CD4-positive, alpha-beta T cell treated with Interleukin-1 beta for 1 hour (primary cell): Measurements from ENCODE around the gene BRD3OS.
"Not testable (repeated sequence)": the region's sequence is repeated elsewhere in the genome, so short reads cannot be mapped to it uniquely, and the experiment has no call there.

Experiments
- DNase-seq, 2 donors: peaks; one replicate each; pipeline ENCODE4 v3.0.0-alpha.2; 2020 to 2022

BRD3OS gene, protein sequence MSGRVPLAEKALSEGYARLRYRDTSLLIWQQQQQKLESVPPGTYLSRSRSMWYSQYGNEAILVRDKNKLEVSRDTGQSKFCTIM

DNA sequence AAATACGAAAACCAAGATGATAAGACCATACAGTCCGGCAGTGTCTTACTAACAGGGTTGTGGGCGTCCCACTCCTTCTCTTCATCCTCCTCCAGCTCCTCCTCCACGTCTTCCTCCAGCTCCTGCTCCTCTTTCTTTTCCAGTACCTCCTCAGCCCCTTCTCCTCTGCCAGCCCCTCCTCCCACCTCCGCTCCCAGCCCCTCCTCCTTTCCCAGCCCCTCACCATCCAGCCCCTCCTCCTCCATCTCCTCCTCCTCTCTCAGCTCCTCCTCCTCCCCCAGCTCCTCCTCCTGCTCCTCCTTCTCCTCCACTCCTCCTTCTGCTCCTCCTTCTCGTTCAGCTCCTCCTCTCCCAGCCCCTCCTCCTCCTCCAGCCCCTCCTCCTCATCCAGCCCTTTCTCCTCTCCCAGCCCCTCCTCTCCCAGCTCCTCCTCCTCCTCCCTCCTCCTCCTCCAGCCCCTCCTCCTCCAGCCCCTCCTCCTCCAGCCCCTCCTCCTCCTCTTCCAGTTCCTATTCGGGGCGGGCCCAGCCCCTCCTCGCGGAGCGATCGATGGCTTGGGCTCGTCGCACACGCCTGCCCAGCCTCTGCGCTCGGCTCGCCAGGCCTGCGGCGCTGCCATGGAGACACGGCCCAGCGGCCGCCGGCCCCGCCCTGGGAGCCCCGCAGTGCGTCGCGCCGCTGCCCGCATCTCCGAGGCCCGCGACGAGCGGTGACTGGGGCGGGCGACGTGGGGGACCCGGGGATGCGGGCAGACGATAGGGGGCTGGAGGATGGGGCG is at the start of gene BRD3OS:
Gene BRD3OS, plus strand, starts transcription at position 654 of the 778 bp plus-strand sequence. CDS start 1,267 bp downstream, outside the sequence.
- DNase-seq: peak; percentile 94 to 97

DNA sequence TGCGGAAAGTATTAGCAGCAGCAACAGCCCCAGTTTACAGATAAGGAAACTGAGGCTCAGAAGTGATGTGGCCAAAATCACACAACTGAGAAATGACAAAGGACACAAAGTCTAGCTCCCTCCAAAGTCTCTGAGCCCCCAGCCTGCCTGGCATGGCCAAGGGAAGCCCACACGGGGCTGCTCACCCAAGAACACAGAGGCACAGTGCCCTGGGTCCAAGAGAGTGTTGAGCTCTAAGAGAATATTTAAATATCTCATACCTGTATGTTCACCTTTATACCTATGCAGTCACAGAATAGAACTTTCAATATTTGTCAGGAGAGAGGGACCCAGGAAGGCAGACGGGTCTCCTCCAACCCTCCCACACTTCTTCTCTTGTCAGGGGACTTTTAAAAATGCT is 49.8 kb upstream of the BRD3OS start:
- DNase-seq: no peak

DNA sequence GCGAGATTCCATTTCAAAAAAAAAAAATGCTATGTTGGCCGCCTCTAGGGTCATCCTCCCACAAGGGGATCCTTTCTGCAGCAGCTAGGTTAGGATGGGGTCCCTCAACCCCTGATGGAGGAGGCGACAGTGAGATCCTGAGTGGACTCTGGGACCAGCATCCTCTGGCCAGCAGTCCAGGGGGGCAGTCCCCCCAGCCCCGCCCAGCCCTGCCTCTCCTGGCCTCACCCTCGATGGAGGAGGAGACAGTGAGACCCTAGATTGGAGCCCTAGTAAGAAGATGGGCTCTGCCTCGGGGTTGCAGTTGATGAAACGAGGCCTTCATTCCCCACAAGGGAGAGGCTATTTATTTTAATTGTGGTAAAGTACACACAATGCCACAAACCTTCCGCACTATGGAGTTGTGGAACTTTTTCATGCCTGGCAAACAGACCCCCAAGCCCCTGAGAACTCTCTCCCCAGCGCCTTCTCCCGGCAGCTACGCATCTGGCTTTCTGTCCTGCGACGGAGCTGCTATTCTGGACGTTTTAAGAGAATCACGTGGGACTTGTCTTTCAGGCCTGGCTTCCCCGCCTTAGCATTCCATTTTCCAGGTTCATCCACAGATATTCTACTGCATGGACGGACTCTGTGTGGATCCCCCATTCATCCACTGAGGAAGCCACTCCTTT is 49.0 kb upstream of the BRD3OS start:
- DNase-seq: no peak

DNA sequence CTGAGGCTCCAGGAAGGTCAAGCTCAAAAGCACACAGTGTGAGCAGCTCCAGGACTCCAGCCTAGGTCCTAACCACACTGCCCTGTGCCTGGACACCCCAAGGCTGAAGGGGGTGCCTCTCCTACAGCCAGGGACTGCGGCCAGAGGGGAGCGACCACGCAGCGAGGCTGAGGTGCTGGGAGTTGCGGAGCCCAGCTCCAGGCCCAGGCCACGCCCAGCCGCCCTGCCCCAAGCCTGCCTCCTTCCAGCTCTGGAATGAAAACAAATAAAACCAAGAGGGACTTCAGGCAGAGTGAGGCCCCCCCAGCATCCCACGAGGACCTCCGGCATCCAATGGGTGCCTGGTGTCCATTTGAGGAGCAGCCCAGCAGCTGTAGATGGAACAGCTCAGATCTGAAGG is 48.4 kb upstream of the BRD3OS start:
- no peak for DNase-seq

DNA sequence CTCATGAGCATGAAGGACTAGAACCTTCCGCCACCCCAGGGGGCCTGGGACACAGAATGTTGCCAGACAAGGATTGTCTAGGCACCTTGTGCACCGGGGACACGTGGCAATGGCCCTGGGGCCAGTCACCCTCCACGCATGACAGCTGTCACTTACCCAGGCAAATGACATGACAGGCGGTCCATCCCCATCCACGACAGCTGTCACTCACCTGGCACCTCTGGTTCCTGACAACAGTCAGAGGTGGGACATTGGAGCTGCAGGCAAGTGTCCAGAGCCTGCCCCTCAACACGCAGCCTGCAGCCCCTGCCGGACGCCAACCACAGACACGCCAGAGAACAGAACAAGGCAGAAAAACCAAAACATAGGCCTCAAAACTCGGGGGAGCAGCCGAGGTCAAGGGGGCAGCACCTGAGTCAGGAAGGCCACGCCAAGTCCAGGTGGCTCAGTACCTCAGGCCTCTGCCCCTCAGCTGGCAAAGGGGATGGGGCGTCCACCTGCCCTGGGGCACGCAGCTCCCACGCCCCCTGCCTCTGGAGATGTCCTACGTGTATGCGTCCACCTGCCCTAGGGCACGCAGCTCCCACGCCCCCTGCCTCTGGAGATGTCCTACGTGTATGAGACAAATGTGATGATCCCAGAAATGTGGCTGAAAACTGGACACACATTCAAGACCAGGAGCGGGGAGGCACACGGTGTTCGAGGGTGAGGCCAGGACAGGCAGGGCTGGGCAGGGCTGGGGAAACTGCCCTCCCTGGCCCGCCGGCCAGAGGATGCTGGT is 47.7 kb upstream of the BRD3OS start:
- no peak for DNase-seq

DNA sequence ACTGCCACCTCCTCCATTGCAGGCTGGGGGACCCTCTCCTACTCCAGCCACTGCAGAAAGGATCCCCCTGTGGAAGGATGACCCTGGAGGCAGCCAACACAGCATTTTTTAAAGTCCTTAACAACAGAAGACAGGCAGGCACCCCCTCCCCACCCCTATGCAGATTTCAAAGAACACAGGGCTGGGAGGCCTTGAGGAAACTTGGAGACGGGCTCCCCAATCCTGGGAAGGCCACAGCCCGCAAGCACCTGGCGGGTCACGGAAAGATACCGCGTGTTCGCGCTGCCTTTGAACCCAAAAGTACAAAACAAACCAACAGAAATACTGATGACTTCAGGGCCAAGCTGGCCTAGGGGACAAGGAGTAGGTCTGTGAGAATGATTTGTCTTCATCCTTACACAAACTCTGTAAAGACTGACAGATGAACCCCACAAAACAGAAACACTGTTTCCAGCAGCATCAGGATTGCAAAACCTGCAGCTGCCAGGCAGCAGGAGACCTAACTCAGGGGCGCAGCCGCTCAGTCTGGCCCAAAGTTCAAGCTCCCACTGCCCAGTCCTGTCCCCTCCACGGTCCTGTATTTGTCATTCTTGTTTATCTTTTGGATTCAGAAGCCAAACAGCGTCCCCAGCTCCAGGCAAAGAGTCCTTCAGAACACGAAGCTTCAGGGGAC is 46.9 kb upstream of the BRD3OS start:
- DNase-seq: no peak

DNA sequence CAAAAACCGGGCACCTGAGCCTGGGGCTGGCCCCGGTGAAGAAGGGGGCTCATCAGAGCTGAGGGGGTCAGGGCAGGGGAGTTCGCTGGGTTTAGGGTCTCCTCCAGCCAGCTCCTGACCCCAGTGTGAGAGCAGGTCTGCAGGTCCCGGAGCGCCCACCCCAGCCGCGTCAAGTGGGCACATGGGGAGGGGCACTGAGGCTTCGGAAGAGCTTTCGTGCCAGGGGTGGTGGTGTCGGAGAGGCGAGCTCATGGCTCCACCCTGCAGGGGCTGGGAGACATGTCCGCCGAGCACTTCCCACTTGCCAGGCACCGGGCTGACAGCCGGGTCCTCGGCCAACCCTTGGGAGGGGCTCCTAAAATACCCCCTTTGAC is 46.4 kb upstream of the BRD3OS start:
- no peak for DNase-seq

DNA sequence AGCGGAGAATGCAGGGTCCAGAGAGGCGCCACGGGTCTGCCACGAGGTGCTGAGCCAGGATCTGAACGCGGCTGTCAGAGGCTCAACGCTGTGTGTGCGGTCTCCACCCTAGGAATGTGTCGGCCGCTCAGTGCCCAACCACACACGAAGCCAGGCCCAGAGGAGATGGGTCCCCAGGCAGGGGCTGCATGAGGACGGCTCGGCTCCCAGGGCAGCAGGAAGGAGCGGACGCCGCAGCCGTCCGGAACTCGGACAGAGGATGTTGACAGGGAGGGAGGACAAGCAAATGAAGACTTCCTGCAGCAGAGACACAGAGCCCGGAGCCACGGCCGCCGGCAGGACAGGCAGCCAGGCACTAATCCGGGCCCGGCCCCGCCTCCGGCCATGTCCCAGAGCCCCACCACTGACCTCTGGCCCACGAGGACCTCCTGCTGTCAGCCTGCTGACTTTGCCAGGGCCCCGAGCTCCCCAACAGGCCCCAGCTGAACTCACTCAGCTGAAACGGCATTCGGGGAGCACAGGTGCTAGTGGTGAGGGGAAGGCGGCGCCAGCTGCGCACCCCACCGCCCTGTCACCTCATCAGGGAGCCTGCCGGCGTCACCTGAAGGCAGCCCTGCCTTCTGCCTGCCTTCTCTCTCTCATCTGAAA is 45.9 kb upstream of the BRD3OS start:
- peak in 1 of 2 donors; percentile 35 for DNase-seq

DNA sequence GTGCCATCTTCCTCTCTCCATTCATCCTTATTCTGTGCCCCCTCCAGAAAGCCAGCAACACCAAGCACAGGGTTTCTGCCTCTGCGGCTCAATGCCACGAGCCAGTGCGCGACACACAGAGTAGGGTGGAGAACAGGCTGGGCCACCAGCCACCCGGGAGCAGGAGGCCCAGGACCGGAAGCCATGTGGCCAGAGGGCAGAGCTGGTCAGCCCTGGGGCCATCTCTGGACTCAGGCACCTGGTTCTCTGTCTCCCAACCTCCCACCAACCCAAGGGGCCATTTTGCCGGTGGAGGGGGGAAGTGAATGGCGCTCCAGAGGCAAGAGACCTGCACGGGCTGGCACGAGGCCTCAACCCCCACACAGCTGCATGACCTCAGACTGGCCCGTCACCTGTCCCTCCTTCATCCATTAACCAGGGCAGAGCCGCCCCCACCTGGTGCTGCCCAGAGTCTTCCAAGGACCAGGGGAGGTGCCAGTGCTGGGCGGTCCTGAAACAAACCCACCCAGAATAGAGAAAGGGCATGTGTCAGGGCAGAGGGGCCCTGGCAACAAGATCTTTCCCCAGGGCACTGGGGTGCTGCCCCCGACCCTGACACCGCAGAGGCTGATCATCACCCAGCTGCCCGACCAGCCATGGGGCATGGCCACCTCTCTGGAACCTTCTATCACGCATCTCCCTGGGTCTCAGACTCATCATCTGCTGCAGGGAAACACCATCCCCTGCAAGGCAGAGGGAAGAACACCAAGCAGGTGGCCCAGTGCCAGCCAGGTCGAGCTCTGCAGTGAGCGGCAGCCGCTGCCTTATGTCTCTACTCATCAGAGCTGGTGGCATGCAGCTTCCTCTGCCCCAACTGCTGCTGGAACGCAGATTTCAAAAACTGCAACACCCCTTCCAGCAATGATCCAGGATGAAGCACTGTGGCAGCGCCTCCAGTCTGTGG is 45.1 kb upstream of the BRD3OS start:
- DNase-seq: no peak

DNA sequence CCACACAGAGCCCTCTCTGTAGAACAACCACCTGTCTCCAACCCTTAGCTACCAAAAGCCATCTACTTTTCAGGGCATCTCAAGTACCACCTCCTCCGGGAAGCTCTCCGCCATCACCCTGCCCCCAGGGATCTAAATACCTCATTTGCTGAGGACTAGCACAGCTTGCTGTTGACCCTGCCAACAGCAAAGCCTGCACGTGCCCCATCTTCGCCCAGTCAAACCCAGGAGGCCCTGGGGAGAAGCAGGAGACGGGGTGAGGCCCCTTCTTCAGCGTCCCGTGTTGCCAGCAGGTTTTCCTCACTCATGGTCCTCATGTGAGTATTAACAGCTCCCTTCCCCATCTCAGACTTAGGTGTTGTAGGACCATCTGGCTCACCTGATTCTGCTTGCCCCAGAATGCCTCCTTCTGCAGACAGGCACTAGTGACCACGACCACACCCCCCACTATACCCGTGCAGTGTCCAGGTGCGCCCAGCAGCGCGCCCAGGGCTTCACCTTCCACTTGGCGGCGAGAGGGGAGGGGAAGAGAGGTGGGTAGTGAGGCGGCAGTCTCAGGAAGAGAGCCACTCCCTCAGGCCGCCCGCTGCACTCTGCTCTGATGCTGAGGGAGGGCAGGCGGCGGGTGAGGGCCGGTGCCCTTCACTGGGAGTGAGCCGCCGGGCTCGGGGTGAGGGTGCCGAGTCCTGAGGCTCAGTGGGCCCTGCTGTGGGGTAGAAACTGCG is 44.3 kb upstream of the BRD3OS start:
- DNase-seq: no peak

DNA sequence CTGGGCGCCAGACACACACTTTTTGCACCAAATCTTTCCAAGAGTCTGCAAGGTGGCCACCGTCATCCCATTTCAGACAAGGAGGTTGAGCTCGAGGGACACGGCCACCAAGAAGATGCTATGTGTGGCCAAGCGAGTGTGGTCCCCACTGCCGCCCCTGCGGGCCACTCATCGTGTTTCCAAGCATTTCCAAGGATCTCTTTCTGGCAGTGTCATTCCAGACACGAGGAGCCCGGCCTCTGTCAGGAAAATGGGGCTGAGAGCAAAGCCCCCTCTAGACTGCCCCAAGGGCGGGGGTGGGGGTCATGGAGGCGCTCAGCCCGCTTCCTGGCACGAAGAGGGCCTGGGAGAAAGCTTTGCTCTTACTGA is 43.7 kb upstream of the BRD3OS start:
- DNase-seq: no peak

DNA sequence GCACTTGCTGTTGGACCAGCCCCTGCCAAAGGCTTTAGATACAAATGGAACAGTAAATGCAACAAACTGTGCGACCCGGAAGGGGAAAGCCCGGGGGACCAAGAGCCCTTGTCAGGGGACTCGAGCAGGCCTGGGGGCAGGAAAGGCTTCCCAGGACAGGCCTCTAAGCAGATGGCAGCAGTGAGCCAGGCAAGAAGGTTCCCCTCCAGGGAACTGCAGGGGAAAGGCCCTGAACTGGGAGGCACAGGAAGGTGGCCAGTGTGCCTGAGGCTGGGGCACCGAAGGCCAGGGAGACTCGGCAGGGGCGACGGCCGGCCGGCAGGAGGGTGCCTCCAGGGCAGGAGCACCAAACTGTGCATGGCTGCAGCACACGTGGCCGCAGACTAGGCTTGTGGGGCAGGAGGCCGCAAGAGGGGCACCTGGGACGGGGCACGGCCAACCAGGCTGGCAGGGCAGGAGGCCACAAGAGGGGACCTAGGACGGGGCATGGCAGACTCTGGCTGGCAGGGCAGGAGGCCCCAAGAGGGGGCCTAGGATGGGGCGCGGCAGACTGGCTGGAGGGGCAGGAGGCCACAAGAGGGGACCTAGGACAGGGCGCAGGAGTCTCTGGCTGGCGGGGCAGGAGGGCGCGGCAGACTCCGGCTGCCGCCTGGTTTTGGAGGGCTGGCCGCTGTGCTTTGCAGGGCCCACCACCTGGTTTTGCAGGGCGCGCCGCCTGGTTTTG is 43.2 kb upstream of the BRD3OS start:
- no peak for DNase-seq

DNA sequence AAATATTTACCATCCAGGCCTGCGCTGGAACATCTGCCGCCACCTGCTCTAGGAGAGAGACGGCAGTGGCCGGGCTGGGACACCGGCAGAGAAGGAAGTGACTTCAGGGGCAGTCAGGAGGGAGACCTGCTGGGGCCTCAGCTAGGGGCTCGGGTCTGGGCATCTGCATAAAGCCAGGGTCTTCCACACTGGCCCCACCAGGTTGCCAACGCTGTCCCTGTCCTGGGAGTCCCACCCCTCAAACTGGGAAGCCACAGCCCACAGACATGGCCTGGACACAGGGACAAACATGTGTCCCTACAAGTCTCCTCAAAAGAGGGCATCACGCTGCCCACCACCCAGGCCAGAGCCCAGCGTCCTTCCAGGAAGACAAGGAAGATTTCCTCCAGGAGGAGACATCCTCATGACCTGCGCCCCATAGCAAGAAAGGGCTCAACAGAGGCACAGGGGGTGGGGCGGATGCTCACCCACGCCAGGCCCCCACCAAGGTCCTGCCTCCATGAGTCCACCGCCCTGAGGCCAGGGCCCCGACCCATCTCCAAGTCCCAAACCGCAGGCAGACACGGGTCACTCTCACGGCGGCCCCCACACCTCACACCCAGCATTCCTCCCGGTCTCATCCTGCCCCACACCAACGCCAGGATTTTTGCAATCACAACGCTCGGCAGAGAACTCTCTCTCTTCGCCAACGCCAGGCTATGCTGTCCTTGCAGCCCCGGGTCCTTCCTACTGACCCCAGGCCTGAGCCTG is 42.1 kb upstream of the BRD3OS start:
- no peak for DNase-seq

DNA sequence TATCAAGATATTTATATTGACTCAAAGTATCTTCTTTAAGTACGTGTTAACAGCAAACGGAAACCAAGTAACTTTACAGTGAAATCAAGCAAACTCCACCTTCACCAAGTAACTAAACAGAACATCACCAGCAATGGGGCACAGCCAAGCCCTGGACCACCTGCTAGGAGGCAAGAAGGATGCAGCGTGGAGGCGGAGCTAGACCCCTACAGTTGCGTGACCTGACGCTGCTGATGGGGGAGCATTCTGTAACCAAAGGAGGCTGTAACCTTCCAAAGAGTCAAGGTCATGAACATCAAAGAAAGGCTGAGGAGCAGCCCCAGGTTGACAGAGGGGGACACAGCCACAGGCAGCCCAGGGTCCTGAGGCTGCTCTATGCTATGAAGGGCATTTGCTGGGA is 39.2 kb upstream of the BRD3OS start:
- no peak for DNase-seq

DNA sequence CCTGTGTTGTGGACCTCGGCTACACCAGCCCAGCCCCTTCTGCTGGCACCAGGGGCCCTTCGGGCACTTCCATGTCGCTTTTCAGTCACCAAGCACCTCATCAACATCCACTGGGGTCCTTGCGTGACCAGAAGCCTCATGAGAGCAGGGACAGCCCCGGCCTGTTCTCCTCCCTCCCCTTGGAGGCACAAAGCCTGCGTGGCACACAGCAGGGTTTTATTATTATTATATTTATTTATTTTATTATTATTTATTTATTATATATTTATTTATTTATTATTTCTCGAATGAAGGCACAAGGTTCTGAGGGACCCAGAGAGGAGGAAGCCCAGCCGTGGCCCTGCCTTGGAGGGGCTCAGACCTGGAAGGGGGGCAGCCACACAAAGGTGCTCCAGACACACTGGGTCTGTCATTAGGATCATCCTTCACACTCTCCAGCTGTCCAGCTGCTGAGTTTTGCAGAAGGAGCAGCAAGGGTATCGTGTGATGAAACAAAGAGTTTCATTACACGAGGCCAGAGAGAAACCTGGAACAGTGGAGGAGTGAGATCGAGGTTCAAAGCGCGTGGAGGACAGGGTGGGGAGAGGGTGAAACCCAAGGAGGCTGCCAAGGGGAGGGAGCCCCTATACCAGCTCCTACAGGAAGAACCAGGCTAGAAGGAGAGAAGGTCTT is 38.4 kb upstream of the BRD3OS start:
- DNase-seq: no peak

DNA sequence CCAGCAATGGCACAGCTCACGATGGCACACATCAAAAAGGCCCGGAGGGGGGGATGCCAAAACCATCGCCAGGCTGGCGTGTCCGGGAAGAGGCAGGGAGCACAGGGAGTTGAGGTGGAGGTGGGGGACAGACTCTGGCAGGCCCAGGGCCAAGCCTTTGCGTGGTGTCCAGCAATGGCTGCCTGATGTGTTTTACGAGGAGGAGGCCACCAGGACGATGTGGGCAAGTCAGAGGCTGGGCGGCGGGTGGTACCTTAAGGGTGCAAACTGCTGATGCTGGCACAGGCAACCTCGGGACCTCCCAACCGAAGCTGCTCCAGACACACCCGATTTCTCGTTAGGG is 37.9 kb upstream of the BRD3OS start:
- DNase-seq: no peak

DNA sequence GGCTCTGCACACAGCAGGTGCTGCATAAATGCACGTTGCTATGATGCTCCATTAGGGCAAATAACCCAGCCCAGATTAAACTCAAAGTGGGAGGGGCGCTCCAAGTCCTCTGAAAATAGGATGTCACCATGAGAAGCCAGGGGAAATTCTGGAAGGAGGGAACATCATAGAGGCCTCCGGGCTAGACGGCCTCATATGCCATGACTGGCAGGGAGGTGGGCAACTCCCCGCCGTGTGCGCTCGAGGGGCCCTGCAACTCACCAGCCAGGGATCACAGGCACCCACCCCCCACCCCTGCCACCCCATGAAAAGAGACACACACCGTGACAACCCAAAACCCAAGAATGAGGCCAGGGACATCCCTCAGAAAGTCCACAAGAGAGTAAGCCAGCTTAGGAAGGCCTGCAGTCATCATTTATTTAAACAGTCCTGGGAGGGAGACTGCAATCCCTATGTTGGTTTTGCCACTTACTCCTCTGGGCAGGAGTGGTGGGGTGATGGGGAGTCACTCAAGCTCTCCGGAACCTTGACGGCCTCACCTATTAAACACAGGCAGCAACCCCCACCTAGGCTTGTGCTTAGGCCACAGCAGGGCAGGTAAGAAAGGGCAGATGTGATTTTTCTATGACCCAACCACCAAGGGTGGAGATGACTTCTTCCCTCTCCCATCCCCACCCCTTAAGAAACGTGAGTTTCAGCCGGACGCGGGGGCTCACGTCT is 37.2 kb upstream of the BRD3OS start:
- no peak for DNase-seq

DNA sequence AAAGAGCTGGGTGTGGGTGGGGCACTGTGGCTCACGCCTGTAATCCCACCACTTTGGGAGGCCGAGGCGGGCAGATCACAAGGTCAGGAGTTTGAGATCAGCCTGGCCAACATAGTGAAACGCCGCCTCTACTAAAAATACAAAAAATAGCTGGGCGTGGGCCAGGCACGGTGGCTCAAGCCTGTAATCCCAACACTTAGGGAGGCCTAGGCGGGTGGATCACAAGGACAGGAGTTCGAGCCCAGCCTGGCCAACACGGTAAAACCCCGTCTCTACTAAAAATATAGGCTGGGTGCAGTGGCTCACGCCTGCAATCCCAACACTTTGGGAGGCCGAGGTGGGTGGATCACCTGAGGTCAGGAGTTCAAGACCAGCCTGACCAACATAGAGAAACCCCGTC is 36.5 kb upstream of the BRD3OS start:
- DNase-seq: not testable (repeated sequence)
